PFSK-1 (cell line): ENCODE measurements around the gene STAT6.

Experiments
- FOXP2 ChIP-seq: optimal IDR thresholded peaks from 2 replicates; pipeline ENCODE3; 2011; ENCODE audit warnings: borderline replicate concordance, control low read depth, inconsistent platforms; ENCODE audit not compliant: insufficient read depth; ENCODE audit errors: extremely low read length, extremely low read depth
- POLR2AphosphoS5 ChIP-seq: IDR thresholded peaks from 2 replicates; pipeline ENCODE4 v1.6.1; 2012; ENCODE audit warnings: low read depth, mild to moderate bottlenecking, control low read depth, low read length, moderate library complexity
- REST ChIP-seq, 2 experiments: IDR thresholded peaks; 2 replicates each; pipeline versions ENCODE4 v1.6.1 to v1.8.0; 2011 to 2012; ENCODE audit warnings: low read depth in 2 of 2, low read length in 2 of 2, control low read depth in 1 of 2, inconsistent platforms in 1 of 2, mild to moderate bottlenecking in 1 of 2, moderate library complexity in 1 of 2; ENCODE audit not compliant: insufficient read depth in 1 of 2
- SIN3A ChIP-seq: IDR thresholded peaks from 2 replicates; pipeline ENCODE4 v1.6.1; 2012; ENCODE audit warnings: mild to moderate bottlenecking, low read length, moderate library complexity, borderline replicate concordance; ENCODE audit not compliant: insufficient read depth
- TAF1 ChIP-seq: IDR thresholded peaks from 2 replicates; pipeline ENCODE4 v1.6.1; 2012; ENCODE audit warnings: low read length, control low read depth, borderline replicate concordance; ENCODE audit not compliant: insufficient read depth

- TF ChIP-seq TAF1 (no peak), POLR2AphosphoS5 (no peak), REST (IDR thresholded peaks at IDR 0.05; ENCODE audit: insufficient read depth in 1 of 2, low read depth in 2 of 2, low read length in 2 of 2) (no peak), FOXP2 (no peak), SIN3A (no peak)
Observed at GRCh38 chr12:57159311-57159710, 48.1 kb upstream of the STAT6 start.
